GM21381 (cell line): ENCODE results near the gene PRR7.

Source experiments
- ATAC-seq: cut with Tn5 transposase; IDR thresholded peaks from one replicate; pipeline ENCODE4 v1.9.1; 2021; ENCODE audit warnings: mild to moderate bottlenecking, moderate library complexity; ENCODE audit not compliant: unreplicated experiment

PRR7 gene

DNA sequence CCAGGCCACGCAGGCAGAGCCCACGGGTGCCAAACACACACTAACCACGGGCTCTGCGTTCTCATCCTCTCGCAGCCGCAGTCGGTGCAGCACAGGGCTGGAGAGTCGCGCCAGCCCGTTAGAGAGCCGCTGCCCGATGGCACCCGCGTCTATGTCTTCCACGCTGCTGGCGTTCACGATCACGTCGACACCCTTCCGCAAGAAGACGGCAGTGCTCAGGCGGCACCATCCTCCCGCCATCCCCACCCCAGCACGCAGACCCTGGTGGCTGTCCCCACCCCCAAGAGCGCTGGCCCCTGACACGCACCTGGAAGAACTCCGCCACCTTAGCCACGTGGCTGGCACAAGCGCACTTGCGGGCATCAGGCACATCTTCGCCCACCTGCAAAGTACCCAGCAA lies 20.8 kb downstream of the PRR7 start:
- no peak for ATAC-seq

- no peak for ATAC-seq
Observed at GRCh38 chr5:177468329-177468684, 21.7 kb downstream of the PRR7 start.

GRCh38 chr5:177468685-177469628 lies 22.3 kb downstream of the PRR7 start:
- no peak for ATAC-seq

DNA sequence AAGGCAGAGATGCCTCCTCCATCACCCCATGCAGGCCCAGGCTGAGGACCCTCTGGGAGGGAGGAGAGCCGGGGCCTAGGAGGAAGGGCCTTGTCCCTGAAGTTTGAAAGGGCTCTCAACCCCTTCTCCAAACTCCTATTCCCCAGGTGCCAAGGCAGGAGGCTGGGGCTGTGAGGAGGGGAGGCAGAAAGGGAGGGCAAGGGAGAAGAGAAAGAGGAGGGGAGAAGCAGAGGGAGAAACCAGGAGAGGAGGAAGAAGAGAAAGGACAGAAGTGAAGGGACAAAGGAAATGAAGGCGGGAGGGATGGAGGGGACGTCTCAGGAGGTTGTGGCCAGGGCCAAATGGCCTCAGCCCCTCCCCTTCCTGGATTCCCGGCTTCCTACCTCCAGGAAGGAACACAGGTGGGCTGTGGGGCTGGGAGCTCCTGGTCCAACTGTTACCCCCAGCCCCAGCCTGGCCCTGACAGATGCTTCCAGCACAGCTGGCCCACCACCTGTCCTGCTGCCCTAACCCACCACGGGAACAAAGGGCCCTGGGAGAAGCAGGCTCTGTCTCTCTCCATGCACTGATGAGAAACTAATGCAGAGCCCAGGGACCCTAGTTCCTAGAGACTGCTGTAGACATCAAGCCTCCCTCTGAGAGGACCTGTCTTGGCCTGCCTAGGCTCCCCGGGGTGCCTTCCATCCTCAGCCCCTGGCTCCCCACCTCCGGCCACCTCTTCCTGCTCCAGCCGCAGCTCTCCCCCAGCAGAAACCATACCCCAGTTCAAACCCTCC lies 23.3 kb downstream of the PRR7 start:
- no peak for ATAC-seq

DNA sequence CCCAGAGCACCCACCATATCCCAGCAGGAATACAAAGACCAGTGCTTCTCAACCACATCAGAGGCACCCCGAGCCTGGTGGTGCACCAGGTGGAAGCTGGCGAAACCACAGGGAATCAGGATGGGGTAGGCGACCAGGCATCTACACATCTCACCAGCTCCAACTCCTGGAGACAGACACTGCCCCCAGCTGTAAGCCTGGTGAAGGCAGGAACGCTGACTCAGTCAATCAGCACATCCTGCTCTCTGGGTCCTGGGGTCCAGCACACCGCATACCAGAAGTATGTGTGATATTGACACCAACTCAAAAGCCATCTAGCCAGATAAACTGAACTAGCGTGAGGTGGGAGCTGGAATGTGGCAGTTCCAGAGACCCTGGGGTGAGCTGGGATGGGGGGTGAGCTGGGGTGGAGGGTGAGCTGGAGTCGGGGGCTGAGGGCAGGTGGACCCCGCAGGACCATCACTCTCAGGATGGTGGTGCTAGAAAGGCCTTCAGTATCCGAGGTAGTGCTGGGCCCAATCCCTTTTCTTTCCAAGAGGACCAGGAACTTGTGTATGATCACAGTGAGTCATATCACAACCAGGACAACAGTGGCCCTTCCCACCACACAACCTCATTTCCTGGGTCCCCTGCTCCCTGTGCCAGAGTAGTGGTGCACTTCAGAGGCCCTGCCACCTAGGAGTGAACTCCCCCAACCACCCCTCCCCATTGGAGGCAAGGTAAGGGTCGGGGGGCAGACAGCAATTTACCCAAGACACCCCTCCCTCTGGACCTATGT lies 24.3 kb downstream of the PRR7 start:
- no peak for ATAC-seq

DNA sequence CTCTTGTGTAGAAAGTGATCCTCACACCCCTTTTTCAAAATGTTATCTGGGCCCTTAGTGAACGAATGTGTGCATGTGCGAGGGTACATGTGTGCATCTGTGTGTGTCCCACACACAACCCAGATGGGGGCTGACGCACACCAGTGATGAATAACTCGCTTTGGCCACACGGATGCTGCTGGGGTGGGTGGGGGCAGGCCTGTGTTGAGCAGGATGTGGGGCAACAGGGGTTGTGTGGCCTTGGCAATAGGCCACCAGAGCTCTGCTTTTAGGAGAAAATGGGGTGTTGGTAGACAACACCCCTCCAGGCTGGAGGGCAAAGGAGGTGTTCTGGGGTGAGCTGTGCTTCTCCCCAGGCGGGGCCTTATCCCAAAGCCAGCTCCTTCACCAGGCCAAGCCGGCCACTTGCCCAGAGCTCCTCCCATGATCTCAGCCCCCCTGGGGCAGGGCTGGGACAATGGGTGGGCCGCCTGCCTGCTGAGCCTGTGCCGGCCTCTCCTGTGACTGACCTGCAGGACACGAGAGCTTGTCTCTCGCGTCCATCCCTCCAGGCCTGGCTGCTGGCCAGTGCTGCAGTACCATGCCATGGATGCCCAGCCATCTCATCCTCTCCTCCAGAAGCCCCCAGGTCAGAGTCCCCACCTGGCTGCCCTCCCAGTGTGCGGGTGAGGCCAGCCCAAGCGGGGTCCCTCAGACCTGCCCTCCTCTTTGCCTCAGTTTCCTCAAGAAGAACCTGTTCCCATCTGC lies 25.2 kb downstream of the PRR7 start:
- ATAC-seq = no peak

- peak; percentile 47 for ATAC-seq
Observed at GRCh38 chr5:177472460-177473442, 26.1 kb downstream of the PRR7 start.

GRCh38 chr5:177473443-177474001 lies 26.9 kb downstream of the PRR7 start, which contains the start of gene DBN1:
Gene DBN1, minus strand, starts transcription at chr5:177473634. Its CDS starts 113 bp downstream, at chr5:177473521.
- ATAC-seq = peak; percentile 29

DNA sequence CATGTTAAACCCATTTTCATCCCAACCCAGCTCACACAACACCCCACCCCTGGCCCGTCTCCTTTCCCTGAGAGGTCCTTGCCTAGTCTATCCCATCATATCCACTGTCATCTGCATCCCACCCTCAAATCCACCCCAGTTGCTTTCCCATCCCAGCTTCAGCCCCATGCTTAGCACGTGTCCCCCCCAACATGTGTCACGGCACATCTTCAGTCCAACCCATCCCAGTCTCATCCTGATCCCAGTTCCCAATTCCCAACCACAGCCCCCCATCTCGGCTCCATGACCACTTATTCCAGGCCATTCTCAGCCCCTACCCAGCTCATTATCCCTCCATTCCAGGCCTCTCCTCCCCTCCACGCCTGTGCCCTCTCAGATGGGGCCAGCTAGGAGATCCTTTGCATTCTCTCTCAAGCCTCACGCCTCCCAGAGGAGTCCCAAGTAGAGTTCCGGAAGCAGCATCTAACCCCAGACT lies 27.4 kb downstream of the PRR7 start:
- no peak for ATAC-seq

- no peak for ATAC-seq
Observed at GRCh38 chr5:177474846-177475562, 28.4 kb downstream of the PRR7 start.

- ATAC-seq = no peak
Observed at GRCh38 chr5:177475563-177476427, 29.2 kb downstream of the PRR7 start.

DNA sequence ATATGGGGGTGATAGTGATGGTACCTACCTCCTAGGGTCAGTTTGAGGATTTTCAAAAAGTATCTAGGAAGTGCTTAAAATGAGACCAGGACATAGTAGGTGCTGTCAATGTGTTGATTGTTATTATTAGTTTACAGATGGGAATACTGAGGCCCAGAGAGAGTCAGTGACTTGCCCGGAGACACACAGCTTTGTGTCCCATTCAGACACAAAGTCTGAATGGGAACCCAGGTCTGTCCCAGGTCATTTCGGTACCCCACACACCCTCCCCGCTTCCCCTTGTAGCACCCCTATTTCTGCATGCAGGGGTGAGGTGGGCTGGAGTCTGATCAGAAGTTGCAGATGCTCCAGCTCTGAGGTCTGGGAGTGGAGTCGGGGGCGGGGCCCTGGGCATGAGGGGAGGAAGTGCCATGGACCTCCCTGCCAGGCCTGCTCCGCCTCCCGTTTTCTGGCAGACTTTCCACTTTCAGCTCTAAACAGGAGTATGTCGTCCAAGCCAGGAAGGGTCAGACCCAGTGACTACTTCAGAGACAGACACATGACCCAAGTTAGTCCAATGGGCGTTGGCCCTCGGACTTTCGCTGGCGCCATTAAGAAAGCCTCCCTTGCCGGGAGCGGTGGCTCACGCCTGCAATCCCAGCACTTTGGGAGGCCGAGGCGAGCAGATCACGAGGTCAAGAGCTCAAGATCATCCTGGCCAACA lies 30.1 kb downstream of the PRR7 start:
- no peak for ATAC-seq

DNA sequence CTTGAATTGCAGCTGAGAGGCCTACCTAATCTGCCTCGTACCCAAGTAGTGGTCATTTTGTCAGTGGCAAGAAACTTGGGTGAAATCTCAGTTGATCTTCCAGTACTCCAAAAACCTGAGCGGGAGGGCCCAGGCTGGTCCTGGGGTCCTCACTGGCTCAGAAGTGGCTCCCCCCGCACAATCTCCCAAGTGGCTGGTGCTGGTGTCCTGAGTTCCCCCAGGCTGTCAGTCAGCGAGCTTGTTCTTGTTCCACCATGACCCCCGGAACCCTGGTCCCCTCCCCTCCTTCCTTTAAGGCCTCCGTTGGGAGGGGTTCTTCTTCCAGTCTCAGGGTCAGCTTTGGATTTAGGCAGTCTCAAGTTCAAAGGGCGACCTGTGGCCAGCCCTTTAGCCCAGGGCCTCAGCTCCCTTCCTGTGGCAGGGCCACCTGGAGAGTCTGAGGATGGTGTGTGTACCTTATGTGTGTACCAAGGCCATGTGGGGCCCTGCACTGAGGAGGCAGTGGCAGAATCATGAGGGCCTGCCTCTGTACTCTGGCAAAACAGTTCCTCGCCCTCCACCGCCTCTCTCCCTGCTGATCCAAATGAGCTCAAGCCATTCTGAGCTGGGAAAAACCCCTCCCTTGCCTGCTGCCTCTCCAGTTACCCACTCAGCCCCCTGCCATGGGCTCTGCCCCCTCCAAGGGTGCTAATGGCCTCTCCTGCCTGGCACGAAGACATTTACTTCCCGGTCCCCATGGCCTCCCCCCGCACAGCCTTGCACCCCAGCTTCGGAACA lies 31.3 kb downstream of the PRR7 start:
- no peak for ATAC-seq

DNA sequence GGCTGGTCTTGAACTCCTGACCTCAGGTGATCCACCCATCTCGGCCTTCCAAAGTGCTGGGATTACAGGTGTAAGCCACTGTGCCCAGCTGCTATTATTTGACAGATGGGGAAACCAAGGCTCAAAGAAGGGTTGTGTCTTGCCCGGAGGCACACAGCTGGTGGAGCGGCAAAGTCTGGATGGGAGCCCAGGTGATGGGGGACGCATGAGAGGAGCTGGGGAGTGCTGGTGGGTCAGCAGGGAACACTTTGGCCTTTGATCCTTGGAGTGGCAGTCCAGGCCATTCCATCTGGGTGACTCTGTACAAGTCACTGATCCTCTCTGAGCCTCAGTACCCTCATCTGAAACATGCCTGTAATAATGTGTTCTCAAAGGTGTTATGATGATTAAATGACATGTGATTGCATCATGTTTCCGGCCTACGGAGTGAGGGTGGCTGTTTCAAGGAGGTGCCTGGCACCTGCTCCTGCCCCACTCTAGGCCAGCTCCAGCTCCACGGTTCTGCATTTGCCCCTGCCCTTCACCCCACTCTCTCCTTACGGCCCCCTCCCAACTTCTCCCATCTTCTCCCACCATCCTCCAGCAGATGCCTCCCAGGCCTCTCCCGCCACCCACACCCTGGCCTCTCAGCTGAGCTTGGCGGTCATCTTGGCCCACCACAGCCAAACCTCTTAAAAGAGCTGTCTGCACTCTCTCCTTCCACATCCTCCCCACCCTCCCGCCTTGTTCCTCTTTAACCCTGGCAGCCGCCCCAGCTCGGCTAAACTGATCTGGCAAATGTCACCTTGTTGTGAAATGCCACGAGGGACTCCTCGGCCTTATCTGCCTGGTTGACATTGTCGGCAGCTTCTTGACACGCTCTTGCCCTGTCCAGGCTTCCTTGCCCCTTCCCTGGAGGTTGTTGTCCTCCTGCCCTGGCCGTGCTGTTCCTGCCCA lies 32.4 kb downstream of the PRR7 start:
- ATAC-seq = no peak

DNA sequence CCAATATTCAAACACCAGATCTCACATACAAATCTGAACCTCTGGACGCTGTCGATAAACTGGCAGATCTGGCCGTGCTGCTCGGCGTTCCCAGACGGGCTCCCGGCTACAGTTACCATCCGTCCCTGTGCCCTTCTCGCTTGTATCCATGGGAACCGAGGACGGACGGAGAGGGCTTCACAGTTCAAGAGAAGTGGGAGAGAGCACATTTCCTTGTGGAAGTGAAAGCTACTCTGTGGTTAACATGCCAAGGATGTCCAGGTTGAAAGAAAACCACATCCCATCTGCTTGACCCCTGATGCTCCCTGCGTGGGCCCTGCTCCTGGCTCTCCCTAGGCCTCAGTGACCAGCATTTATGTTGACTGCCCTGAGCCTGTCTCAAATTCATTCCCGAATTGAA lies 33.2 kb downstream of the PRR7 start:
- ATAC-seq = no peak
